MV-4-11 (cell line): ENCODE measurements around the gene RDH14.

Source experiments
- DNase-seq: peaks from one replicate; lab custom pipeline; 2025; lab: John Stamatoyannopoulos, UW

Gene RDH14

GRCh38 chr2:18560031-18560796 is at the start of gene RDH14:
Gene RDH14, minus strand, starts transcription at chr2:18560653. Its CDS starts 81 bp downstream, at chr2:18560572.
- DNase-seq = peak; percentile 79

- no peak for DNase-seq
Measured at GRCh38 chr2:18610090-18610489, 49.6 kb upstream of the RDH14 start.

- no peak for DNase-seq
Measured at GRCh38 chr2:18605115-18605514, 44.7 kb upstream of the RDH14 start.

GRCh38 chr2:18604531-18604885 is 44.1 kb upstream of the RDH14 start:
- DNase-seq = no peak

GRCh38 chr2:18603854-18604530 is 43.5 kb upstream of the RDH14 start:
- DNase-seq = no peak

- no peak for DNase-seq
Measured at GRCh38 chr2:18602298-18602697, 41.8 kb upstream of the RDH14 start.

- DNase-seq = no peak
Measured at GRCh38 chr2:18600255-18600613, 39.8 kb upstream of the RDH14 start.

- DNase-seq = no peak
Measured at GRCh38 chr2:18599509-18600254, 39.2 kb upstream of the RDH14 start.

GRCh38 chr2:18598848-18599484 is 38.5 kb upstream of the RDH14 start:
- DNase-seq = no peak

GRCh38 chr2:18597618-18598017 is 37.2 kb upstream of the RDH14 start:
- DNase-seq = peak; percentile 3

GRCh38 chr2:18596993-18597392 is 36.5 kb upstream of the RDH14 start:
- DNase-seq = no peak

GRCh38 chr2:18593496-18593895 is 33.0 kb upstream of the RDH14 start:
- DNase-seq = no peak

- DNase-seq = no peak
Measured at GRCh38 chr2:18592372-18592771, 31.9 kb upstream of the RDH14 start.

- no peak for DNase-seq
Measured at GRCh38 chr2:18589354-18589753, 28.9 kb upstream of the RDH14 start, which contains the start of gene NT5C1B. Gene NT5C1B, minus strand, starts transcription at chr2:18589569. Its CDS starts 101 bp downstream, at chr2:18589468.

GRCh38 chr2:18588802-18589201 is 28.3 kb upstream of the RDH14 start:
- no peak for DNase-seq

GRCh38 chr2:18588049-18588448 is 27.6 kb upstream of the RDH14 start:
- no peak for DNase-seq

GRCh38 chr2:18585526-18585925 is 25.1 kb upstream of the RDH14 start:
- no peak for DNase-seq

GRCh38 chr2:18584608-18584954 is 24.1 kb upstream of the RDH14 start:
- no peak for DNase-seq

GRCh38 chr2:18583905-18584607 is 23.6 kb upstream of the RDH14 start:
- no peak for DNase-seq

GRCh38 chr2:18580606-18581005 is 20.2 kb upstream of the RDH14 start:
- DNase-seq = no peak

GRCh38 chr2:18578033-18578432 is 17.6 kb upstream of the RDH14 start:
- DNase-seq = no peak
